ENCODE data around the gene SYNC.
A peak's percentile ranks its signal among the peaks of the same experiment; 100 is the strongest.
"Not testable (repeated sequence)": the region's sequence is repeated elsewhere in the genome, so short reads cannot be mapped to it uniquely, and the experiment has no call there.

Gene SYNC

DNA sequence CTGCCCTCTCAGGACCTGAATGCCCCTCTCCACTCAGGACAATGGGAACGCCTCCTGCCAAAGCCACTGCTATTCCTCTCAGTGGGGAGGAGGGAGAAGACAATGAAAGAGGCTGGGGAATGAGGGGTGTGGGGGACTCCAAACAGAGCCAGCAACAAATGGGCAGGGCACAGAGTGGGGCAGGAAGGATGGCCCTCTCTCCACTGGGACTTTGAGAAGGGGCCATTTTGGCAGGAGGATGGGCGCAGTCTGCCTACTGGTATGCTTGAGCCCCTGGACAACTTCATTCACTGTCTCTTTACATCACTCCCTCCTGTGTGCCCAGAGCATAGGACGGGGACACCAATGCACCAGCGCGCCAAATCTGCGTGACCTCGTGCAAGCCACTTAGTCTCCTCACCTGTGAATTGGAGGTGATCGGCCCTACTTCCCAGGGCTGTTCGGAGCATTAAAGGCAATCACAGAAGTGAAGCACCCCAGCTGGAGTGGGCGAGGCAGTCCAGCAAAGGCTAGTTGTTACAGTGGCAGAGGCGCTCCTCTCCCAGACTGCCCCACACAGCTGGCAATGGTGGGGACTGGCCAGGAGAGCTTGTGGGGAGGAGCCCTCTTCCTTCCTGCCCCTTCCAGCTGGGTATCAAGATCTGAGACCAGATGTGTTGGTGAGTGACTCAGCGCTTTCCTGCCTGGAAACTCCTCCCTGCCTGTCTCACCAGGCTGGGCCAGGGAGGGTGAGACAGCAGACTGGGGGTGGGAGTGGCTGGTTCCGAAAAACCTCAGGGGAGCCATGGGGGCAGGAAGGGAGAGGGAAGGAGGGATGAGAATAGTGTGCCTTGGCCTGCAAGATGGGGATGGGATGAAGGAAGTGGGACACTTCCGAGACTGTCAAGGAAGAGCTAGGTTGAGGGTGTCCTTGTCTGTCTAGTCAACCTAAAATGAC lies 22.4 kb upstream of the SYNC start:
- DNase-seq = peak in 1 of 51 donors; percentile 58

DNA sequence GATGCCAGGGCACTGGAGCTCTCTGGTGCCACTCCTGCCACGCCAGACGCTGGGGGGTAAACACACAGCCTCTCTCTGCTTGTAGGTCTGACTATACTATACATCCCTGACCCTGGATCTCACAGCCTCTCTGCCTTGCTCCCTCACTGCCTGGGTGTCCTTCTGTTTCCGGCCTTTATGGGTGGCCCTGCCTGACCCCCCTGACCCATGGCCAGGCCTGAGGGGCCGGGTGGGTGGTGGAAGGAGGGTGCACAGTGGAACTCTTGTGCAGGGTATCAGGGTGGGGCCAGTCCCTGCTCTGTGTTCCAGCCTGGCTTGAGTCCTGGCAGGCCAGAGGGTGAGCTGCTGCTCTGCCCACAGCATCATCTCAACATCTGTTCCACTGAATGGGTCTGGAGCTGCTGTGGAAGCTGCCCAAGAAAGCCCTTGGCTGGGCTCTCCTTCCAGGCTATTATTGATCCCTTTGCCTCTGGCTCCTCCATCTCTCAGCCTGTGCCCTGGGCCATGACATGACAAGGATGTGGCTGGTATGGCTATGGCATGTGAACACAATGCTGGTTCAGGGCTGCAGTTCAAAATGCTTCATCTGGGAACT lies 17.2 kb upstream of the SYNC start:
- no peak for DNase-seq

DNA sequence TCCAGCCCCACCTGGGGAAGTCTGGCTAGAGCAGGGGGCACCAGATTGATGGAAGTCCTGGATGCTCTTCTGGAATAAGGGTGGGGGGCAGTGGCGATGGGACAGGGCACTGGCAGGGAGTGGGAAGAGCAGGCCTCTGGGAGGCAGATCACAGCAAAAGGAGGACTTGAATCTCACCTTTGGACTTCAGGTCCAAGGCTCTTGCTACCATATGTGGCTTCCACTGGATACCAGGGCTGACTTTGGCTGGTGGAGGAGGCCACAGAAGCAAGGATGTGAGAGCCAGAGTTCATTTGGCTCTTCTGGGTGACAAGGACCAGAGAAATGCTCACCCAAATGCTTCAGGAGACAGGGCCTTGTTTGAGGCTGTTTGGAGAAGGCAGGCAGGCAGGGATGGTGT lies 16.0 kb upstream of the SYNC start:
- no peak for DNase-seq

DNA sequence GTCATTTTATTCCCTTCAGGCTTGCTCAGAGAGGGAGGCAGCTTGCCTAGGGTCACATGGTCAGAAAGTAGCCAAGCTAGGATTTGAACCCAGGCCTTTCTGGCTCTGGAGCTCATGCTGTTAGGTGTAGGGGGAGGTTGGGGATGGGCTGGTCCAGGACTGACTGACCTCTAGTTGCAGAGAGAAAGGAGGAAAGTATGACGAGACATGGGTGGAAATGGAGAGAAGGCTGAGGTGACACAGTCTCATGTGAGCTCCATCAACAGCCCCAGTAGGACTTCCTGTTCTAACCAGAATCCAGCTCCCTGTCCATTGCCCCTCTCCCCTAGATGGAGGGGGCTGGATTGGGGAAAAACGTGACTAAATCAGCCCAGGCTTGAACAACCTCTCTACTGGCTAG lies 15.5 kb upstream of the SYNC start:
- DNase-seq = no peak

DNA sequence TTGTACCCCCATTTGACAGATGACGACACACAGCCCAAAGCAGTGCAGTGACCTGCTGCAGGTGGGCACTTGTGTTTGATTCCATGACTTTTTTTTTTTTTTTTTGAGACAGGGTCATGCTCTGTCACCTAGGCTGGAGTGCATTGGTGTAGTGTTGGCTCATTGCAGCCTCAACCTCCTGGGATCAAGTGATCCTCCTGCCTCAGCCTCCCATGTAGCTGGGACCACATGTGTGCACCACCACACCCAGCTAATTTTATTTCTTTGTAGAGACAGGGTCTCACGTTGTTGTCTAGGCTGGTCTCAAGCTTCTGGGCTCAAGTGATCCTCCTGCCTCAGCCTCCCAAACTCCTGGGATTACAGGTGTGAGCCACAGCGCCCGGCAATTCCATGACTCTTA lies 14.9 kb upstream of the SYNC start:
- no peak for DNase-seq

DNA sequence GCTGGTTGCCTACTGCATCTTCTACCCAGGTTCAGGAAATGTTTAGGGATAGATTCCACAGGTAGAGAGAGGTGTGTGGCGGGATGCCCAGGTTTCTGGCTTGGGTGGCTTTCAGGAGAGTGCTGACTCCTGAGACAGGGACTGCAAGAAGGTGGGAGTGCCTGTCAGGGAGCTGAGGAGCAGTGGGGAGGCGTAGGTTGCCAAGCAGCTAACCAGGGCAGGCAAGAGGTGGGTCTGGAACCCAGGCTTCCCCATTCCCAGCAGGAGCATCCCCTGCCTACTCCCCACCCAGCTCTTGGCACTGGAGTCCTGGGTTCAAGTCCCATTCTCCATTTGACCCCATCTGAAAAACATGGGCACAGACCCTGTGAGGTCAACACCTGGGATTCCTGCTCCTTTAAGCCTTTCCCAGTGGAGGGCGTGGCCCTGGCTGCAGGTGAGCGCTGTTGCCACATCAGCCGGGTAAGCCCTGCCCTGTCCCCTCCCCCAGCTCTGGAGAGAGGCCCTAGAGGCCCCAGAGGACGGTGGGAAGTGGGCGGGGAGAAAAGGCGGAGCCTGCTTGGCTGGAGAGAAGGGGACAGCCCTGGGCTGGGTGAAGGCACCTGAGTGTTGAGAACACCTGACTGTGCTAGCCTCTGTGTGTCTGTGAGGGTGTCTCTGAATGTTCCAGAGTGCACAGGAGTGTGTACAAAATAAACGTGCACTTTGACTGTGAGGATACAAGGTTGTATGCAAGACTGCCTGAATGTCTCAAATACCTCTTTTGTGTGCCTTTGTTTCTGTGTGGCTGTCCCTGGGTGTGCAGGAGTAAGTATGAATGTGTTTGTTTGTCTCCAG lies 14.0 kb upstream of the SYNC start:
- peak in 7 of 51 donors; percentile 10 to 54 (median 15) for DNase-seq

DNA sequence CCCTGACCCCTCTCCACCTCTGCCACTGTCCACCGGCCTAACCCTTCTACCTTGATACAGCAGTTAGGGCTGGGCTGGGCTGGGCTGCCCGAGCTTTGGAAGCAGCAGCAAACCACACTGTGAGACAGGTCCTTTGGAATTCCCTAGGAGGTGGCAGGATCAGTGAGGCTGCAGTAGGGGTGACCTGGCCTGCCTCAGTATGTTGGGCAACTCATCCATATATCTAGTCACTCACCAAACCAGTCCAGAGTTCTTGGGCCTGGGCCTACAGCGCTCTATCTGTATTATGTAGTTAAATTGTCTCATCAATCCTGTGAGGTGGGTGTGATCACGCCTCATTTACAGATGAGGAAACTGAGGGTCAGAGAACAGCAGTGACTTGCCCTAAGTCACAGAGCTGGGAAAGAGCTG lies 13.3 kb upstream of the SYNC start:
- no peak for DNase-seq

DNA sequence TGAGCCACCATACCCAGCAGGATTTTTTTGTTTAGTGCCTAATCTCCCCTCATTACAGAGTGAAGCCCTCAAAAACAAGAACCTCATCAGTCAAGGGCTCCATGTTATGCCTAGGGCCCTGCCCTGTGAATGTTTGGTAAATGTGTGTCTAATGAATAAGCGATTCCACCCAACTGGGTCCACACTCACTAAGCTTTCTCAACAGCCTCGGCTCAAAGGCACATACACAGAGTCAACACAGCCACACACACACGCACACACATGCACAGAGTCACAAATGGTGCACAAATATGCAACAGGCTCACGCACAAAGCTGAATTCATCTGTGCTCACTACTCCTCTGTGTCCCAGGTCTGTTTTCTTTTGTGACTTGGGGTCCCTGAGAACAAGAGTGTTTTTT lies 11.7 kb upstream of the SYNC start:
- no peak for DNase-seq

DNA sequence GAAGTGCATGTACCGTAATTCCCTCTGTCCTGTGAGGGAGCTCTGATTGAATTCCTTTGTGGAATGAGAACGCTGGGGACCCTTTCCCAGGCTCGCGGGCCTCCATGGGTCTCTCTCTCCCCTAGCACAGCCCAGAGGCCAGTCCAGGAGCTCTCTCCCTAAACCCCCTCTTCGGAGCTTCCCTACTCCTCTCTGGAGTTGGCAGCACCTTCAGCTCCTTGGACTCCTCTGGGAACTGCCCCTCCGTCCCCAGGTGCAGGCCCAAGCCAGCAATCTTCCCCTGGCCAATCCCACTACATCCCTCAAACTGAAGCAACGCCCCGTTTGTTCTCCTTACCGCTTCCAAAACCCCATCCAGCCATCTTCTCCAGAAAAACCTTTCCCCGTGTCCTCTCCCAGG lies 10.5 kb upstream of the SYNC start:
- DNase-seq = no peak

DNA sequence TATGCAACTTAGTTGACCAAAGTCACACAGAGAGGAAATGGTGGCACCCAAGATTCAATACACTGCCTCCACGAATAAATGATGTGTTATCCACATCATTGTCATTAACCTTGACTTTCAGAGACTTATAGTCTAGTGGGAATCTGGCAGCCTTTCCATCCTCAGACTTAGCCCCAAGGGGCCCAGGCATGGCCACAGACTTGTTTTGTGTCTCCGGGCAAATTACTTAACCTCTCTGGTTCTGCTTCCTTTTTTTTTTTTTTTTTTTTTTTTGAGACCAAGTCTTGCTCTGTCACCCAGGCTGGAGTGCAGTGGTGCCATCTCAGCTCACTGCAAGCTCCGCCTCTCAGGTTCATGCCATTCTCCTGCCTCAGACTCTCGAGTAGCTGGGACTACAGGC lies 8.7 kb upstream of the SYNC start:
- DNase-seq = not testable (repeated sequence)

DNA sequence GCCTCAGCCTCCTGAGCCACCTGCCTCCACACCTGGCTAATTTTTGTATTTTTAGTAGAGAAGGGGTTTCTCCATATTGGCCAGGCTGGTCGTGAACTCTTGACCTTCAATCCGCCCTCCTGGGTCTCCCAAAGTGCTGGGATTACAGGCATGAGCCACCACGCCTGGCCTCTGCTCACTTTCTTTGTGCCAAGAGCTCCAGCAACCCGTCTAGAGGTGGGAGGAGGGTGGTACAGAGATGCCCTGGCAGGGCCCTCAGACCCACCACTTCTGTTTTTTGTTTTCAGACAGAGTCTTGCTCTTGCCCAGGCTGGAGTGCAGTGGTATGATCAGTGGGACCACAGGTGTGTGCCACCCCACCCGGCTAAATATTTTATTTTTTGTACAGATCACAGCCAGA lies 6.9 kb upstream of the SYNC start:
- no peak for DNase-seq

DNA sequence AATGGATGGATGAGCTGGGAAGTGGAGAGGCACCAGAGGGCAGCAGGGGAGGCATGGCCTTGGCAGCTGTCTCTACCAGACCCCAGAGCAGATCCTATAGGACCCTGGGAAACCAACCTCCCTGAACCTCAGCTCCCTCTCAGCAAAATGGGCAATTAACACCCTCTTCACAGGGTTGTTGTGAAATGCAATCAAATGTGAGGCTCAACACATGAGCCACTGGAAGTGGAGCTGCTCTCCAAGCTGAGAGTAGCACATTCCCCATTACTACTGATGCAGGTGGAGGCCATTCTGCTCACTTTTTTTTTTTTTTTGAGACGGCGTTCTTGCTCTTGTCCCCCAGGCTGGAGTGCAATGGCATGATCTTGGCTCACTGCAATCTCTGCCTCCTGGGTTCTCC lies 6.5 kb upstream of the SYNC start:
- no peak for DNase-seq

DNA sequence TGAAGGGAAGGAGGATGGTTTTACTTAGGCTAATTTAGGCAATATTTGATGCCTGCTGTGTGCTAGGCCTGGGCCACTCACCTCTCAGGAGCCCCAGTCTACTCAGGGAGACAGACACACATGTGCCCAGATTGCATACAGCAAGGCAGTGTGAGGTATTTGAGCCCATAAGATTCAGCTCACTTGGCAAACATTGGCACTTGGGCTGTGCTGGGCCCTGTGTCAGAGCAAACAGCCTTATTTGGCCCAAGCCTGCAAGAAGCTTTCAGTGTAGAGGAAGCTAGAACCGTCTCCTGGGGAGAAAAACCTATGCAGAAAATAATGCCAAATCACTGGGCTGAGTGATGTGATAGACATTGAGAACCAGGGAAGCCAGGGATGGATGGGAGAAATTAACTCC lies 3.9 kb upstream of the SYNC start:
- no peak for DNase-seq

DNA sequence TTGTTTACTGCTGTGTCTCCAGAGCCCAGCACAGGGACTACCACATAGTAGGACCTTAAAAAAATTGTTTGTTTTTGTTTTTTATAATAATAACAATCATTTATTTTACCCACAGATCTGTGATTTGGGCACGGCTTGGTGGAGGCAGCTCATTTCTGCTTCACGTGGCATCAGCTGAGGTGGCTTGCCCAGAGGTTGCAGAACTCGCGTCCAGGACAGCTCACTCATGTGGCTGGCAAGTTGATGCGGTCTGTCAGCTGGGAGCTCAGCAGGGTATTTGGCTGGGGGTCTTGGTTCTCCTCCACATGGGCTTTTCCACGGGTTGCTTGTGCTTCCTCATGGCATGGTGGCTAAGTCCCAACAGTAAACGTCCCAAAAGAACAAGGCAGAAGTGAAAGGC lies 2.9 kb upstream of the SYNC start:
- DNase-seq = no peak

DNA sequence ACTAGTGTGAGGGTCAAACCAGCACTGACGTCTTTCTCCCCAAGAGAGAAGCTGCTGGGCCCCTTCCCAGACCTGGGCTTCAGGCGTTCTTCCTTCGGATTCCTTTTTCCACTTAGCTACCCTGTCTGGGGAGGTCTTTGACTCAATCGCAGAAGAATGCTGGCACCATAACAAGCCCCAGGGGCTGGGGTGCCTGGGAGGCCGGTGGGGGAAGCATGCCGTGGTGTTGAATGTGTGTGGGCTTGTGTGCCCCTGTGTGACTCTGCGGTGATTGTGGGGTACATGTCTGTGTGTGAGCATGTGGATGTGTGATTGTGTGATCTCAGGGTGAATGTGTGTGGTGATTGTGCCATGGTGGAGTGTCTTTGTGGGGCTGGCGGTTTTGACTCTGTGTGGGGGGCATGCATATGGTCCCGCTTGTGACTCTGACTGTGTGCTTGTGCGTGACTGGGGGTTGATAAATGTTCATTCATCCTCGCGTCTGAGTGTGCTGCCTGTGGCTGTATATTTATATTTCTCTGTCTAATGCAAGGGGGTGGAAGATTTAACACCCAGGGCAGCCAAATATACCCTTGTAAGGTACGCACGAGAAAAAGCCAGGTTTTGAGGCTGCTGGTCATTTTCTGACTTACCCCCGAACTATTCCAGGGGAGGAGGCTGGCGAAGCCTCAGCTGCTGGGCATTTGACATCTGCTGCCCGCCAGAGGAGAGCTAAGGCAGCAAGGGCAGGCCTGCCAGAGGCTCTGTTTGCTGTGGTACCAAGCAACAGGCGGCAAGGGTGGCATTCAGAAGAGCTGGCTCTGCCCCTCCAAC lies 1.1 kb upstream of the SYNC start:
- peak in 22 of 51 donors; percentile 9 to 71 (median 36) for DNase-seq

DNA sequence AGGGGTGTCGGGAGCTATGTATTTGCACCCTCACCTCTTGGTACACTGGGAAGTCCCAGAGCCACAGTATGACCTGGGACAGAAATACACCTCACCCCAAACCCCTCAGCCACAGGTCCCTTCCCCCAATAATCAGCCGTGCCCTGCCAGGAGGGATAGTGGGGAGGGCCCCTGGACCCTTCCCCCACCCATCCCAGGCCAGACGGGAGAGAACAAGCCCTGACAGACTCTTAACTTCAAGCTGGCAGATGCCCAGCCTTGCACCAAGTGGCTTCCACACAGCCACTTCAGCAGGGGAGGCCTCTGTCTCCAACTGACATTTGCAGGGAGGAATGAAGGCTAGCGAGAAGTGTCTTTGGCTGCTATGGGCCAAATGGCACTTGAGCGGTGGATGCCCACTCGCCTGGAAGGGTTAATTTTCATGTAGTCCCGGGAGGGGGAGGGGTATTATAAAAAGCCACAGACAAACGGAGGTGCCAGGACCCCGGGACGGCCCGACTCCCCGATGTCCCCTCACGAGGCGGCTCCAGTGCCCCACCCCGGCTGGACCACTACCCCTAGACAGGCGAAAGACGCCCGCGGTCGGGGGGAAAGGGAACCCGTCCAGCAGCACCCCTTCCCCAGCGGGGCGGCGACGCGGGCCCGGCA lies 495 bp downstream of the SYNC start:
- DNase-seq = peak in 15 of 51 donors; percentile 6 to 61 (median 26)

DNA sequence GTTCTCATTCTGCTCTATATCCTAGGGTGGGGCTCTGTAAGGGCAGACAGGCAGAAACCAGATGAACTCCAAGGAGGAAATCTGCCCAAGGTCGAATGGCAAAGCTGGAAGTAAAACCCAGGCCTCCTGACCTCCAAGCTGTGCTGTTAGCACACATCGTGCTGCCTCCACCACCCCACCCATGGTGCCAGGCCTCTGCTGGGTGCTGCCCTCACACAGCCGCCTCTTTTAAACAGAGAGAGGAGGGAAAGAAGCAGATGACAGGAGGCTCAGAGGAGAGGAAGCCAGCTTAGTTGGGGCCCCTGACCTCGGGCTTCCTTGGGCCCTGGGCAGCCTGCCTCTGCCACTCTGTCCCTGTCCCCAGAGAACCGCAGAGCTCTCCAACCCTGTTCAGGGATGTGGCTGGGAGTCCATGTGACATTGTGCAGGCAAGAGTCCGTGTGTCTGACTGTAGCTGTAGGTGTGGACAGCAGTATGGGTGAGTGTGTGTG lies 1.1 kb downstream of the SYNC start:
- DNase-seq = peak in 2 of 51 donors; percentile 53 to 57

DNA sequence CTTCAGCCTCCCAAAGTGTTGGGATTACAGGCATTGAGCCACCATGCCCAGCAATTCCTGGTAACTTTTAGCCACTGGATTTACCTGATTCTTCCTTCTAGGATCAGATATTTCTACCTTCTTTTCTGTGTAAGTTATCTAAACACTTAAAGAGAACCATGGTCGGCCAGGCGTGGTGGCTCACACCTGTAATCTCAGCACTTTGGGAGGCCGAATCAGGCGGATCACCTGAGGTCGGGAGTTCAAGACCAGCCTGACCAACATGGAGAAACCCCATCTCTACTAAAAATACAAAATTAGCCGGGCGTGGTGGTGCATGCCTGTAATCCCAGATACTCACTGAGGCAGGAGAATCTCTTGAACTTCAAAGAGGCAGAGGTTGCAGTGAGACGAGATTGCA lies 5.6 kb downstream of the SYNC start:
- not testable (repeated sequence) for DNase-seq

DNA sequence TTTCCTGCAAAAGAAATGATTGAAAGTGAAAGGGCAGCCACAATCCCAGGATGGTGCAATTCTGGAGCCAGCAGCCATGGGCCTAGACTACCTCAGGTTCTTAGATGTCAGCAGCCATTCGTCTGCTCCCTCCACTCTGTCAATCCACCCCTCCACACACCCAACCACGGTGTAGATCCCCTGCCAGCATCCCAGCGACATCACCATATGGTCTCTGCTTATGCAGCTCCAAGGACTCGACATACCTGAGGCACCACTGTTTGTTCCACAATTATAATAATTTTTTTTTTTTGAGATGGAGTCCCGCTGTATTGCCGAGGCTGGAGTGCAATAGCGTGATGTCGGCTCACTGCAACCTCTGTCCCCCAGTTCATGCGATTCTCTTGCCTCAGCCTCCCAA lies 6.5 kb downstream of the SYNC start:
- no peak for DNase-seq

DNA sequence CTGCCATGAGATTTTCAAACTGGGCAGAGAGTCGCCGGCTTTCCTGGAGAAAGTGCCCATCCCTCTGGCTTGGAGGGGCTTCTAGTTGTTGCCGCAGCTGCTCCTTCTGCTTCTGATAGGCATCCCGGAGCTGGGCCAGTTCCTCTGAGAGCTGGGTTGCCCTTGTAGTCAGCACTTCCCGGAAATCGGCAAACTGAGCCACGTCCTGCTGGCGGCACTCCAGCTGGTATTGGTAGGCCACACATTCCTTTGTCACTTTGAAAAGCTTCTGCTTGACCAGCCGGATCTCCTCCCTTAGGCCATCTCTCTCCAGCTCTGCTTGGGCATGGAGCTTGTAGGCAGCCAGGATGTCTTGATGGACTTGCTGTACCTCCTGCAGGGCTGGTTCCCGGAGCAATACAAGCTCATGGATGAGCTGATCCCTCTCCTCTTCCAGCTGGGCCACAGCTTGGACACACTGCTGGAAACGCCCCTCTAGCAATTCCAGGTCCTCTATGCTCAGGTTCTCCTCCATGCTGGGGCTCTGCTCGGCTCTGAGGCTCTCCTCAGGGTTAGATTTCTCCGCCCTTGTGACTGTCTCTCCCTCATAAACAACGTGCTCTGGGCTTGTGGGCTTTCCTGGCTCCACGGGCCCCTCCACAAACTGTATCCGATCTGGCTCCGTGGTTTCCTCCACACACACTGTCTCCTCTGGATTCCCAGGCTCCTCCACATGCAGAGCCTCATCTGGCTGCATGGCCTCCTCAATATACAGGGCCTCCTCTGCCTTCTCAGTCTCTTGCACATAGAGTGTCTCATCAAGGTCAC lies 7.3 kb downstream of the SYNC start:
- DNase-seq = peak in 18 of 51 donors; percentile 3 to 42 (median 21)
